DOHH2 (cell line): ENCODE measurements around the gene FTCDNL1.

Experiments used
- H3F3A ChIP-seq: fragments of 200-600 bp; sonication (generic), shearing (Covaris generic); 2 replicates; pipeline ENCODE4 v1.6.0; 2016; ENCODE audit warnings: antibody characterized with exemption, mild to moderate bottlenecking; ENCODE audit not compliant: control insufficient read depth, insufficient read depth
- H3K27ac ChIP-seq: fragments of 200-600 bp; sonication (generic); 2 replicates; pipeline ENCODE4 v1.5.1; 2014; ENCODE audit warnings: low read depth, mild to moderate bottlenecking, low read length, moderate library complexity
- H3K27me3 ChIP-seq: fragments of 200-600 bp; sonication (generic); 2 replicates; pipeline ENCODE4 v1.6.1; 2014; ENCODE audit warnings: mild to moderate bottlenecking, low read length, mixed read lengths; ENCODE audit not compliant: control insufficient read depth
- H3K36me3 ChIP-seq: fragments of 200-600 bp; sonication (generic); 2 replicates; pipeline ENCODE4 v1.6.1; 2014; ENCODE audit warnings: mild to moderate bottlenecking, low read length, moderate library complexity, mixed read lengths; ENCODE audit not compliant: control insufficient read depth
- H3K4me1 ChIP-seq: fragments of 200-600 bp; sonication (generic); 2 replicates; pipeline ENCODE4 v1.6.1; 2014; ENCODE audit warnings: mild to moderate bottlenecking, low read length, mixed read lengths; ENCODE audit not compliant: control insufficient read depth
- H3K4me2 ChIP-seq: fragments of 200-600 bp; sonication (generic); 2 replicates; pipeline ENCODE4 v1.6.0; 2014; ENCODE audit warnings: mild to moderate bottlenecking, low read length, moderate library complexity
- H3K4me3 ChIP-seq: fragments of 200-600 bp; sonication (generic); 2 replicates; pipeline ENCODE4 v1.5.1; 2014; ENCODE audit warnings: mild to moderate bottlenecking, low read length, mixed read lengths
- H3K79me2 ChIP-seq: fragments of 200-600 bp; sonication (generic); 2 replicates; pipeline ENCODE4 v1.6.1; 2014; ENCODE audit warnings: mild to moderate bottlenecking, low read length, mixed read lengths; ENCODE audit not compliant: control insufficient read depth
- H3K9me2 ChIP-seq: fragments of 200-600 bp; sonication (generic); replicated peaks from 2 replicates; pipeline ENCODE4 v1.6.1; 2014; ENCODE audit warnings: mild to moderate bottlenecking, low read length, mixed read lengths; ENCODE audit not compliant: control insufficient read depth
- H3K9me3 ChIP-seq: fragments of 200-600 bp; sonication (generic); 2 replicates; pipeline ENCODE4 v1.6.1; 2014; ENCODE audit warnings: antibody characterized with exemption, low read length, mixed read lengths; ENCODE audit not compliant: control insufficient read depth, insufficient read depth
- H4K20me1 ChIP-seq: fragments of 200-600 bp; sonication (generic); 2 replicates; pipeline ENCODE4 v1.6.0; 2014; ENCODE audit warnings: low read depth, mild to moderate bottlenecking, antibody characterized with exemption, low read length, moderate library complexity; ENCODE audit not compliant: control insufficient read depth, insufficient read depth
- EZH2phosphoT487 ChIP-seq: fragments of 200-600 bp; sonication (generic); IDR thresholded peaks from 2 replicates; pipeline ENCODE4 v1.6.1; 2017; ENCODE audit warnings: borderline replicate concordance, mild to moderate bottlenecking, antibody characterized with exemption, low read length, moderate library complexity, mixed read lengths
- TF ChIP-seq, protein P1 (sequence below): fragments of 200-600 bp; sonication (generic); IDR thresholded peaks from one replicate; pipeline ENCODE4 v1.5.1; 2014; ENCODE audit warnings: antibody characterized with exemption, mild to moderate bottlenecking, low read depth, low read length; ENCODE audit not compliant: poor library complexity, severe bottlenecking

The FTCDNL1 gene

DNA sequence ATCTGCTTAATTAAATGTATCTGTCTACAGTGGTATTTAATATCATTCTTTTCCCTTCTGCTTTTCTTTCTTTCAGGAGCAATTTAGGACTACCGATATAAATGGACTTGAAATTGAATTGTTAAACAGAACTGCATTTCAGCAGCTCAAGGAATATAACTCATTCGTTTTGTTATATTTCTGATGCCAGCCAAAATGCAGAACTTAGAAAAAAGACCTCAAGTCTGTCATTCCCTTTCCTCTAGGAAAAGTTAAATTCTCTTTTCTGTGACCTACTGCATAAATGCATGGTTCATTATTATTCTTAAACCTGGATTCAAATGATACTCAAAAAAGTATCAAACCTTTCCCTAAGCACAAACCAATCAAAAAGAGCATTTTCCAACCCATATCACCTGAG is 21.4 kb downstream of the FTCDNL1 start:
- Histone ChIP-seq H3K4me3 (no peak overlapping the region), H3K79me2 (no peaks in the 10 kb centered on the region), H3K27me3 (no peaks in the 10 kb centered on the region), H3F3A (no peaks in the 10 kb centered on the region), H3K36me3 (no peaks in the 10 kb centered on the region), H4K20me1 (no peaks in the 10 kb centered on the region), H3K9me3 (no peaks in the 10 kb centered on the region), H3K4me2 (no peak overlapping the region), H3K9me2 (no peaks in the 10 kb centered on the region), H3K27ac (no peak overlapping the region), H3K4me1 (no peaks in the 10 kb centered on the region)
- TF ChIP-seq, protein P1, sequence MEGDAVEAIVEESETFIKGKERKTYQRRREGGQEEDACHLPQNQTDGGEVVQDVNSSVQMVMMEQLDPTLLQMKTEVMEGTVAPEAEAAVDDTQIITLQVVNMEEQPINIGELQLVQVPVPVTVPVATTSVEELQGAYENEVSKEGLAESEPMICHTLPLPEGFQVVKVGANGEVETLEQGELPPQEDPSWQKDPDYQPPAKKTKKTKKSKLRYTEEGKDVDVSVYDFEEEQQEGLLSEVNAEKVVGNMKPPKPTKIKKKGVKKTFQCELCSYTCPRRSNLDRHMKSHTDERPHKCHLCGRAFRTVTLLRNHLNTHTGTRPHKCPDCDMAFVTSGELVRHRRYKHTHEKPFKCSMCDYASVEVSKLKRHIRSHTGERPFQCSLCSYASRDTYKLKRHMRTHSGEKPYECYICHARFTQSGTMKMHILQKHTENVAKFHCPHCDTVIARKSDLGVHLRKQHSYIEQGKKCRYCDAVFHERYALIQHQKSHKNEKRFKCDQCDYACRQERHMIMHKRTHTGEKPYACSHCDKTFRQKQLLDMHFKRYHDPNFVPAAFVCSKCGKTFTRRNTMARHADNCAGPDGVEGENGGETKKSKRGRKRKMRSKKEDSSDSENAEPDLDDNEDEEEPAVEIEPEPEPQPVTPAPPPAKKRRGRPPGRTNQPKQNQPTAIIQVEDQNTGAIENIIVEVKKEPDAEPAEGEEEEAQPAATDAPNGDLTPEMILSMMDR, result no peak
- no peak for TF ChIP-seq EZH2phosphoT487

DNA sequence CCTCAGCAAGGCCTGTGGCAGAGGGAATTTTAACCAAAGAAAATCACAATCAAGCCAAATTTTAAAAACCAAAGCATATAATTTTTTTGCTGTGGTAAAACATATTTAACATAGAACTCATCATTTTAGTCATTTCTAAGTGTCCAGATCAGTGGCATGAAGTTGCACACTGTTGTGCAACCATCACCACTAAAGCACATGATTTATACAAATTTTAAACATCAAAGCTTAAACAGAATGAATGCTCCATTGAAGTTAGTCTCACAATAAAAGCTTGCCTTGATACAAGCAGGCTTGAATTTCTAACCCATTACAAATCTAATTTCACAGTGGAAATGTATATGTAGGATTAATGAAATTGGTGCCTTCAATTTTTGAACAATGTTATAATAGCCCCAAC is 31.2 kb downstream of the FTCDNL1 start:
- Histone ChIP-seq H3K27me3 (no peaks in the 10 kb centered on the region), H3K9me3 (no peaks in the 10 kb centered on the region), H3K9me2 (no peaks in the 10 kb centered on the region), H3K4me1 (no peaks in the 10 kb centered on the region), H3K4me3 (no peak overlapping the region), H3K36me3 (no peaks in the 10 kb centered on the region), H3K79me2 (no peaks in the 10 kb centered on the region), H3K27ac (no peak overlapping the region), H3K4me2 (no peak overlapping the region), H3F3A (no peaks in the 10 kb centered on the region), H4K20me1 (no peaks in the 10 kb centered on the region)
- no peak for TF ChIP-seq EZH2phosphoT487

DNA sequence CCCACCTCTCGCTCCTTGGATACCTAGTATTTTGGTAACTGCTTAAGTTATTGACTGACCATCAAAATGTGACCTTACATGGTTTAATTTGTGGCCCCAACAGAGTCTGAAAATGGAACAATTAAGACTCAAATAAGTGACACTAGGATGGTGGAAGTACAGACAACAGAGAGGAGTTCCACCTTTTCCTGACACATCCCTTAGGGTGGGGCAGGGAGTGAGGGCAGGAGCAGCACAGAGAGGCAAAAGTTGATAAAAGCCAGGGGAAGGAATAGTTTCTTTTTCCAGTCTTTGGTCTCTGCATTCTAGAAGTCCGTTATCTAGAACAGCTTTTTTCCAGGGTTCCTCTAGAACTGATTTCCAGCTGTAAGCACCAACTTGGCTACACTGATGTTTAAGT is 32.2 kb downstream of the FTCDNL1 start:
- no peaks in the 10 kb centered on the region for H3K27me3 ChIP-seq
- H3K4me3 ChIP-seq, result no peak overlapping the region
- no peak overlapping the region for H3K27ac ChIP-seq
- no peaks in the 10 kb centered on the region for H3K36me3 ChIP-seq
- H3K4me1 ChIP-seq, result no peaks in the 10 kb centered on the region
- H3K9me2 ChIP-seq, result no peaks in the 10 kb centered on the region
- no peaks in the 10 kb centered on the region for H3K79me2 ChIP-seq
- TF ChIP-seq, protein P1, result no peak
- no peak for TF ChIP-seq EZH2phosphoT487
- H3K9me3 ChIP-seq, result no peaks in the 10 kb centered on the region
- no peaks in the 10 kb centered on the region for H4K20me1 ChIP-seq
- no peaks in the 10 kb centered on the region for H3F3A ChIP-seq
- H3K4me2 ChIP-seq, result no peak overlapping the region

DNA sequence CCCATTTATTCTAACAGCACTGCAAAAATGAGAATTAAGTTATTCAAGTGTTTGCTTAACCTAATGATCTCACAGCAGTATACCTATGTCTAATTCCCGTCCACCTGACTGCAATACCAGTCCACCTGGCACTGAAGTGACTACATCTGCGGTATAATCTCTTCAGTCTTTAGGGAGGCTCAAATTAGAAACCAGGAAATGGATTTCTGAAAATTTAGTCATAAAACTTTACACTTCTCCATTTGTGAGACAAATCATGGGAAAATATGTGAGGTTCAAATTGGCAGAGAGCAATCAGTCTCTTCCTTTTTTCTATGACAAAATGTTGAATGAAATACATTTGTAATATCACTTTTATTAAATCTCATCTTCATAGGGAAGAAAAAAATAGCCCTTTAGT is 33.0 kb downstream of the FTCDNL1 start:
- Histone ChIP-seq H4K20me1 (no peaks in the 10 kb centered on the region), H3K9me2 (no peaks in the 10 kb centered on the region), H3K4me2 (no peak overlapping the region), H3F3A (no peaks in the 10 kb centered on the region), H3K4me3 (no peak overlapping the region), H3K27me3 (no peaks in the 10 kb centered on the region), H3K79me2 (no peaks in the 10 kb centered on the region), H3K4me1 (no peaks in the 10 kb centered on the region), H3K9me3 (no peaks in the 10 kb centered on the region), H3K36me3 (no peaks in the 10 kb centered on the region), H3K27ac (no peak overlapping the region)
- no peak for TF ChIP-seq EZH2phosphoT487
- TF ChIP-seq, protein P1, result no peak
